Measurements from ENCODE around the gene SPTBN1.

SPTBN1 gene

GRCh38 chr2:54666131-54666633 is 210.1 kb downstream of the SPTBN1 start:
- H3K4me2 ChIP-seq (ENCODE audit: low read depth, low read length, poor library complexity, severe bottlenecking), result no peak overlapping the region
- no peak for TF ChIP-seq EZH2phosphoT487 (IDR thresholded peaks at IDR 0.05; ENCODE audit: borderline replicate concordance)
- no peak for TF ChIP-seq CTCF (conservative IDR thresholded peaks at IDR 0.05; ENCODE audit: low read length)
- H4K20me1 ChIP-seq (ENCODE audit: insufficient read depth, low read length, poor library complexity, severe bottlenecking), result no peaks in the 10 kb centered on the region
- no peak overlapping the region for H3K9ac ChIP-seq (ENCODE audit: low read depth, low read length, poor library complexity, severe bottlenecking)
- peaks cover 94% of the 10 kb centered on the region for H3K36me3 ChIP-seq (ENCODE audit: insufficient read depth, low read length)
- no peaks in the 10 kb centered on the region for H3K79me2 ChIP-seq (ENCODE audit: insufficient read depth, low read length)
- no peaks in the 10 kb centered on the region for H3K27me3 ChIP-seq (ENCODE audit: insufficient read depth, low read length, poor library complexity, severe bottlenecking)
- H3K4me1 ChIP-seq (ENCODE audit: insufficient read depth, low read length, poor library complexity, severe bottlenecking), result no peaks in the 10 kb centered on the region
- no peak overlapping the region for H2AFZ ChIP-seq (ENCODE audit: low read length)
- no peaks in the 10 kb centered on the region for H3K9me3 ChIP-seq (ENCODE audit: insufficient read depth, low read depth, low read length)
- no peak overlapping the region for H3K4me3 ChIP-seq (ENCODE audit: low read length, poor library complexity, severe bottlenecking)
- H3K9me2 ChIP-seq (replicated peaks; ENCODE audit: low read depth, low read length), result no peaks in the 10 kb centered on the region
- no peaks in the 10 kb centered on the region for H3F3A ChIP-seq (ENCODE audit: low read depth)

- no peaks in the 10 kb centered on the region for H3K79me2 ChIP-seq (ENCODE audit: insufficient read depth, low read length)
- H3K9me3 ChIP-seq (ENCODE audit: insufficient read depth, low read depth, low read length), result no peaks in the 10 kb centered on the region
- TF ChIP-seq EZH2phosphoT487 (IDR thresholded peaks at IDR 0.05; ENCODE audit: borderline replicate concordance) (no peak), CTCF (conservative IDR thresholded peaks at IDR 0.05; ENCODE audit: low read length) (no peak)
- H3K4me1 ChIP-seq (ENCODE audit: insufficient read depth, low read length, poor library complexity, severe bottlenecking), result no peaks in the 10 kb centered on the region
- H4K20me1 ChIP-seq (ENCODE audit: insufficient read depth, low read length, poor library complexity, severe bottlenecking), result no peaks in the 10 kb centered on the region
- no peak overlapping the region for H3K9ac ChIP-seq (ENCODE audit: low read depth, low read length, poor library complexity, severe bottlenecking)
- peaks cover 88% of the 10 kb centered on the region for H3K36me3 ChIP-seq (ENCODE audit: insufficient read depth, low read length)
- no peak overlapping the region for H3K4me2 ChIP-seq (ENCODE audit: low read depth, low read length, poor library complexity, severe bottlenecking)
- no peaks in the 10 kb centered on the region for H3K27me3 ChIP-seq (ENCODE audit: insufficient read depth, low read length, poor library complexity, severe bottlenecking)
- no peak overlapping the region for H2AFZ ChIP-seq (ENCODE audit: low read length)
- no peaks in the 10 kb centered on the region for H3K9me2 ChIP-seq (replicated peaks; ENCODE audit: low read depth, low read length)
- H3F3A ChIP-seq (ENCODE audit: low read depth), result no peaks in the 10 kb centered on the region
- no peak overlapping the region for H3K4me3 ChIP-seq (ENCODE audit: low read length, poor library complexity, severe bottlenecking)
Observed at GRCh38 chr2:54666634-54667265, 210.6 kb downstream of the SPTBN1 start.

GRCh38 chr2:54667266-54667639 is 211.1 kb downstream of the SPTBN1 start:
- H2AFZ ChIP-seq (ENCODE audit: low read length), result no peak overlapping the region

More at GRCh38 chr2:54667266-54667639, 211.1 kb downstream of the SPTBN1 start:
- H3K9ac ChIP-seq (ENCODE audit: low read depth, low read length, poor library complexity, severe bottlenecking), result no peak overlapping the region
- H3K4me3 ChIP-seq (ENCODE audit: low read length, poor library complexity, severe bottlenecking), result no peak overlapping the region
- H4K20me1 ChIP-seq (ENCODE audit: insufficient read depth, low read length, poor library complexity, severe bottlenecking), result no peaks in the 10 kb centered on the region
- H3K4me1 ChIP-seq (ENCODE audit: insufficient read depth, low read length, poor library complexity, severe bottlenecking), result no peaks in the 10 kb centered on the region
- H3K9me3 ChIP-seq (ENCODE audit: insufficient read depth, low read depth, low read length), result no peaks in the 10 kb centered on the region
- H3K4me2 ChIP-seq (ENCODE audit: low read depth, low read length, poor library complexity, severe bottlenecking), result no peak overlapping the region
- H3K36me3 ChIP-seq (ENCODE audit: insufficient read depth, low read length), result peaks cover 83% of the 10 kb centered on the region
- no peaks in the 10 kb centered on the region for H3K27me3 ChIP-seq (ENCODE audit: insufficient read depth, low read length, poor library complexity, severe bottlenecking)
- TF ChIP-seq CTCF (conservative IDR thresholded peaks at IDR 0.05; ENCODE audit: low read length) (no peak), EZH2phosphoT487 (IDR thresholded peaks at IDR 0.05; ENCODE audit: borderline replicate concordance) (no peak)
- no peaks in the 10 kb centered on the region for H3K9me2 ChIP-seq (replicated peaks; ENCODE audit: low read depth, low read length)
- no peaks in the 10 kb centered on the region for H3F3A ChIP-seq (ENCODE audit: low read depth)
- H3K79me2 ChIP-seq (ENCODE audit: insufficient read depth, low read length), result no peaks in the 10 kb centered on the region
